ENCODE measurements around the gene JPH2. TPM values are rescaled to one million over a fixed set of nuclear protein-coding genes. Genes with fewer than 3 reads are reported as not detected.

JPH2 gene
- total and polyA plus RNA-seq, 10 of the 15 experiments (the other 5 are each of a cell fraction or from before 2014, with no cell fraction given), result 0.16 TPM; not detected in 9

GRCh38 chr20:44200371-44200770 is 13.4 kb upstream of the JPH2 start (continued):
- no peak for TF ChIP-seq IKZF2 (IDR thresholded peaks at IDR 0.05)
- no peak for TF ChIP-seq TCF3 (IDR thresholded peaks at IDR 0.05; ENCODE audit: borderline replicate concordance, insufficient read depth, low read depth, low read length)
- TF ChIP-seq SUPT20H (IDR thresholded peaks at IDR 0.05; ENCODE audit: borderline replicate concordance, control insufficient read depth, low read depth, low read length), result no peak
- no peak for TF ChIP-seq ZNF687 (IDR thresholded peaks at IDR 0.05)
- TF ChIP-seq, protein P1, sequence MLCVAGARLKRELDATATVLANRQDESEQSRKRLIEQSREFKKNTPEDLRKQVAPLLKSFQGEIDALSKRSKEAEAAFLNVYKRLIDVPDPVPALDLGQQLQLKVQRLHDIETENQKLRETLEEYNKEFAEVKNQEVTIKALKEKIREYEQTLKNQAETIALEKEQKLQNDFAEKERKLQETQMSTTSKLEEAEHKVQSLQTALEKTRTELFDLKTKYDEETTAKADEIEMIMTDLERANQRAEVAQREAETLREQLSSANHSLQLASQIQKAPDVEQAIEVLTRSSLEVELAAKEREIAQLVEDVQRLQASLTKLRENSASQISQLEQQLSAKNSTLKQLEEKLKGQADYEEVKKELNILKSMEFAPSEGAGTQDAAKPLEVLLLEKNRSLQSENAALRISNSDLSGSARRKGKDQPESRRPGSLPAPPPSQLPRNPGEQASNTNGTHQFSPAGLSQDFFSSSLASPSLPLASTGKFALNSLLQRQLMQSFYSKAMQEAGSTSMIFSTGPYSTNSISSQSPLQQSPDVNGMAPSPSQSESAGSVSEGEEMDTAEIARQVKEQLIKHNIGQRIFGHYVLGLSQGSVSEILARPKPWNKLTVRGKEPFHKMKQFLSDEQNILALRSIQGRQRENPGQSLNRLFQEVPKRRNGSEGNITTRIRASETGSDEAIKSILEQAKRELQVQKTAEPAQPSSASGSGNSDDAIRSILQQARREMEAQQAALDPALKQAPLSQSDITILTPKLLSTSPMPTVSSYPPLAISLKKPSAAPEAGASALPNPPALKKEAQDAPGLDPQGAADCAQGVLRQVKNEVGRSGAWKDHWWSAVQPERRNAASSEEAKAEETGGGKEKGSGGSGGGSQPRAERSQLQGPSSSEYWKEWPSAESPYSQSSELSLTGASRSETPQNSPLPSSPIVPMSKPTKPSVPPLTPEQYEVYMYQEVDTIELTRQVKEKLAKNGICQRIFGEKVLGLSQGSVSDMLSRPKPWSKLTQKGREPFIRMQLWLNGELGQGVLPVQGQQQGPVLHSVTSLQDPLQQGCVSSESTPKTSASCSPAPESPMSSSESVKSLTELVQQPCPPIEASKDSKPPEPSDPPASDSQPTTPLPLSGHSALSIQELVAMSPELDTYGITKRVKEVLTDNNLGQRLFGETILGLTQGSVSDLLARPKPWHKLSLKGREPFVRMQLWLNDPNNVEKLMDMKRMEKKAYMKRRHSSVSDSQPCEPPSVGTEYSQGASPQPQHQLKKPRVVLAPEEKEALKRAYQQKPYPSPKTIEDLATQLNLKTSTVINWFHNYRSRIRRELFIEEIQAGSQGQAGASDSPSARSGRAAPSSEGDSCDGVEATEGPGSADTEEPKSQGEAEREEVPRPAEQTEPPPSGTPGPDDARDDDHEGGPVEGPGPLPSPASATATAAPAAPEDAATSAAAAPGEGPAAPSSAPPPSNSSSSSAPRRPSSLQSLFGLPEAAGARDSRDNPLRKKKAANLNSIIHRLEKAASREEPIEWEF (IDR thresholded peaks at IDR 0.05; ENCODE audit: insufficient replicate concordance, low read depth, low read length), result no peak
- no peak for TF ChIP-seq NRF1 (conservative IDR thresholded peaks at IDR 0.05; ENCODE audit: low read depth, low read length)

Data from GM12878 (cell line).